H9 (cell line): Measurements from ENCODE around the gene BSPH1. TPM values are rescaled to one million over a fixed set of nuclear protein-coding genes. Genes with fewer than 3 reads are reported as not detected.

Experiments
- DNase-seq: peaks from one replicate; pipeline ENCODE4 v3.0.0-alpha.2; 2017
- H2AFZ ChIP-seq: one replicate; pipeline ENCODE4 v1.6.1; 2013; ENCODE audit warnings: mild to moderate bottlenecking, low read length, control low read depth, moderate library complexity
- H2AK5ac ChIP-seq: 2 replicates; pipeline ENCODE4 v1.6.1; 2013; ENCODE audit warnings: low read length, control low read depth, mixed read lengths; ENCODE audit not compliant: insufficient read length
- H2BK120ac ChIP-seq: one replicate; pipeline ENCODE4 v1.6.1; 2013; ENCODE audit warnings: low read depth, mild to moderate bottlenecking, low read length, control low read depth, inconsistent platforms; ENCODE audit not compliant: poor library complexity, severe bottlenecking
- H2BK12ac ChIP-seq: 2 replicates; pipeline ENCODE4 v1.6.1; 2013; ENCODE audit warnings: low read length, control low read depth, mixed read lengths, low read depth; ENCODE audit not compliant: insufficient read length
- H2BK15ac ChIP-seq: 2 replicates; pipeline ENCODE4 v1.6.1; 2013; ENCODE audit warnings: low read depth, low read length, control low read depth
- H2BK20ac ChIP-seq: one replicate; pipeline ENCODE4 v1.6.1; 2013; ENCODE audit warnings: low read depth, mild to moderate bottlenecking, low read length, control low read depth, inconsistent platforms; ENCODE audit not compliant: poor library complexity, severe bottlenecking
- H2BK5ac ChIP-seq: 2 replicates; pipeline ENCODE4 v1.6.1; 2013; ENCODE audit warnings: low read length, control low read depth, mixed read lengths; ENCODE audit not compliant: insufficient read length
- H3K14ac ChIP-seq: 2 replicates; pipeline ENCODE4 v1.6.1; 2013; ENCODE audit warnings: low read length, control low read depth; ENCODE audit not compliant: insufficient read depth
- H3K18ac ChIP-seq: 2 replicates; pipeline ENCODE4 v1.6.1; 2013; ENCODE audit warnings: low read depth, mild to moderate bottlenecking, mixed read lengths, low read length, control low read depth; ENCODE audit not compliant: insufficient read length
- H3K23ac ChIP-seq: 2 replicates; pipeline ENCODE4 v1.6.1; 2013; ENCODE audit warnings: low read length, control low read depth, mixed read lengths, low read depth; ENCODE audit not compliant: insufficient read length
- H3K23me2 ChIP-seq: 2 replicates; pipeline ENCODE4 v1.6.1; 2013; ENCODE audit warnings: low read depth, mild to moderate bottlenecking, mixed read lengths, low read length, control low read depth; ENCODE audit not compliant: insufficient read length, poor library complexity, severe bottlenecking
- H3K27ac ChIP-seq: 2 replicates; pipeline ENCODE4 v1.5.1; 2013; ENCODE audit warnings: low read length, control low read depth, mixed read lengths, low read depth; ENCODE audit not compliant: insufficient read length
- H3K27me3 ChIP-seq: 2 replicates; pipeline ENCODE4 v1.6.1; 2013; ENCODE audit warnings: low read length, control low read depth, inconsistent platforms; ENCODE audit not compliant: insufficient read depth
- H3K4ac ChIP-seq: 2 replicates; pipeline ENCODE4 v1.6.1; 2013; ENCODE audit warnings: low read depth, mild to moderate bottlenecking, control low read depth, inconsistent platforms, low read length, moderate library complexity
- H3K4me1 ChIP-seq: 2 replicates; pipeline ENCODE4 v1.6.1; 2013; ENCODE audit warnings: low read length, control low read depth, inconsistent platforms; ENCODE audit not compliant: insufficient read depth
- H3K4me2 ChIP-seq: 2 replicates; pipeline ENCODE4 v1.6.1; 2013; ENCODE audit warnings: low read length, control low read depth, mixed read lengths; ENCODE audit not compliant: insufficient read length, insufficient read depth
- H3K56ac ChIP-seq: 2 replicates; pipeline ENCODE4 v1.6.1; 2013; ENCODE audit warnings: low read depth, mild to moderate bottlenecking, mixed read lengths, low read length, control low read depth; ENCODE audit not compliant: insufficient read length
- H3K79me1 ChIP-seq: 2 replicates; pipeline ENCODE4 v1.6.1; 2013; ENCODE audit warnings: low read depth, mild to moderate bottlenecking, moderate library complexity, low read length, control low read depth, inconsistent platforms; ENCODE audit not compliant: insufficient read depth, poor library complexity, severe bottlenecking
- H3K79me2 ChIP-seq: 2 replicates; pipeline ENCODE4 v1.6.1; 2013; ENCODE audit warnings: low read length, control low read depth, inconsistent platforms; ENCODE audit not compliant: insufficient read depth
- H3K9ac ChIP-seq: 2 replicates; pipeline ENCODE4 v1.6.1; 2013; ENCODE audit warnings: low read length, control low read depth, mixed read lengths; ENCODE audit not compliant: insufficient read length; ENCODE audit errors: extremely low read depth
- H3K9me3 ChIP-seq: one replicate; pipeline ENCODE4 v1.6.1; 2013; ENCODE audit warnings: low read depth, low read length, inconsistent platforms; ENCODE audit not compliant: control insufficient read depth
- H3T11ph ChIP-seq: one replicate; pipeline ENCODE4 v1.6.1; 2013; ENCODE audit warnings: mild to moderate bottlenecking, low read length, control low read depth, inconsistent platforms
- H4K20me1 ChIP-seq: one replicate; pipeline ENCODE4 v1.6.1; 2013; ENCODE audit not compliant: control insufficient read depth, insufficient read length, insufficient read depth
- H4K5ac ChIP-seq: 2 replicates; pipeline ENCODE4 v1.6.1; 2013; ENCODE audit warnings: low read depth, mild to moderate bottlenecking, mixed read lengths, low read length, control low read depth; ENCODE audit not compliant: insufficient read length
- H4K8ac ChIP-seq: replicated peaks from 2 replicates; pipeline ENCODE4 v1.6.1; 2013; ENCODE audit warnings: low read length, control low read depth, mixed read lengths, low read depth; ENCODE audit not compliant: insufficient read length
- H4K91ac ChIP-seq: 2 replicates; pipeline ENCODE4 v1.6.1; 2013; ENCODE audit warnings: low read depth, mild to moderate bottlenecking, moderate library complexity, mixed read lengths, low read length, control low read depth; ENCODE audit not compliant: insufficient read length
- H3K27ac Mint-ChIP-seq, 3 experiments: 2 replicates in 2 of 3; 3 replicates in 1 of 3; pipeline ENCODE4 v1.8.0; 2020 to 2021; ENCODE audit warnings: mixed read lengths in 3 of 3, mild to moderate bottlenecking in 1 of 3, moderate library complexity in 1 of 3
- H3K27me3 Mint-ChIP-seq: 2 replicates; pipeline ENCODE4 v1.8.0; 2021; ENCODE audit warnings: low read depth, mild to moderate bottlenecking, moderate library complexity, mixed read lengths
- H3K36me3 Mint-ChIP-seq, 3 experiments: 2 replicates in 2 of 3; 3 replicates in 1 of 3; pipeline ENCODE4 v1.8.0; 2020 to 2021; ENCODE audit warnings: low read depth in 3 of 3, mixed read lengths in 3 of 3; ENCODE audit not compliant: insufficient read depth in 1 of 3
- H3K4me1 Mint-ChIP-seq, 2 experiments: 2 replicates each; pipeline ENCODE4 v1.8.0; 2020; ENCODE audit warnings: mixed read lengths in 2 of 2
- H3K4me3 Mint-ChIP-seq, 2 experiments: 2 replicates in 1 of 2; 3 replicates in 1 of 2; pipeline ENCODE4 v1.8.0; 2020 to 2021; ENCODE audit warnings: mild to moderate bottlenecking in 2 of 2, mixed read lengths in 2 of 2, moderate library complexity in 1 of 2
- H3K9me3 Mint-ChIP-seq, 2 experiments: 2 replicates in 1 of 2; 3 replicates in 1 of 2; pipeline ENCODE4 v1.8.0; 2020; ENCODE audit warnings: mild to moderate bottlenecking in 2 of 2, mixed read lengths in 2 of 2, moderate library complexity in 1 of 2
- WGBS: extraction: QIAGEN DNeasy Blood & Tissue Kit; methylation state at CpG from one replicate; pipeline ENCODE4 v1.1.7; 2013; ENCODE audit warnings: missing lambda C conversion rate, low lambda C conversion rate, mixed read lengths; ENCODE audit not compliant: insufficient read length; ENCODE audit errors: extremely low coverage; 5-methylcytosine and 5-hydroxymethylcytosine counted together
- total RNA-seq: library from RNA; stranded (reverse); gene quantifications from 2 replicates; pipeline ENCODE4 v1.2.1, GENCODE V29; 2021
- TF ChIP-seq, protein P1 (sequence below): fragments of 200-600 bp; sonication (generic); conservative IDR thresholded peaks from 3 replicates; pipeline ENCODE4 v1.8.0; 2021; ENCODE audit warnings: antibody characterized with exemption, mild to moderate bottlenecking

The BSPH1 gene
- total RNA-seq, 1 experiment from 2014 or later, result not detected

DNA sequence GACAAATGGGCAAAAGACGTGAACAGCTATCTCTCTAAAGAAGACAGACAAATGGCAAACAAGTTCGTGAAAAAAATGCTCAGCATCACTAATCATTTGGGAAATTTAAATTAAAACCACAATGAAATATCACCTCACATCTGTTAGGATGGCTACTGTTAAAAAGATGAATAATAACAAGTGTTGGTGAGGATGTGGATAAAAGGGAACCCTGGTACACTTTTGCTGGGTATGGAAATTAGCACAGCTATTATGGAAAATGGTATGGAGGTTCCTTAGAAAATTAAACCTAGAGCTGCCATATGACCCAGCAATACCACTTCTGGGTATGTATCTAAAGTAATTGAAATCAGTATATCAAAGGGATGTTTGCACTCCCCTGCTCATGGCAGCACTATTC lies 44.8 kb upstream of the BSPH1 start:
- H3K27ac Mint-ChIP-seq, result no peak overlapping the region
- H3K18ac ChIP-seq, result no peak overlapping the region
- no peak overlapping the region for H2AK5ac ChIP-seq
- H3K23me2 ChIP-seq, result no peaks in the 10 kb centered on the region
- no peak overlapping the region for H2BK5ac ChIP-seq
- H2AFZ ChIP-seq, result no peak overlapping the region
- no peak overlapping the region for H3K56ac ChIP-seq
- no peak overlapping the region for H3K14ac ChIP-seq
- WGBS, result no CpG with 5 or more reads among the region's 2 CpGs
- H4K5ac ChIP-seq, result no peak overlapping the region
- H2BK15ac ChIP-seq, result no peak overlapping the region
- no peaks in the 10 kb centered on the region for H3K9me3 ChIP-seq
- H3K9me3 Mint-ChIP-seq, result peaks cover 8 to 9% of the 10 kb centered on the region in 2 experiments
- peaks cover 0 to 5% of the 10 kb centered on the region in 2 experiments; a peak in 1 of 4 replicates for H3K4me1 Mint-ChIP-seq
- H3K27ac ChIP-seq, result no peak overlapping the region
- no peak overlapping the region for H2BK12ac ChIP-seq
- H4K91ac ChIP-seq, result no peak overlapping the region
- no peak overlapping the region for H3K23ac ChIP-seq
- H3K79me1 ChIP-seq, result no peaks in the 10 kb centered on the region
- H3K4me1 ChIP-seq, result no peaks in the 10 kb centered on the region
- H3K79me2 ChIP-seq, result no peaks in the 10 kb centered on the region
- no peaks in the 10 kb centered on the region; a peak in 1 of 7 replicates for H3K36me3 Mint-ChIP-seq
- no peak overlapping the region for H2BK20ac ChIP-seq
- no peak overlapping the region for H3K4ac ChIP-seq
- no peak overlapping the region for H3T11ph ChIP-seq
- no peak overlapping the region for H2BK120ac ChIP-seq
- no peak overlapping the region for H3K9ac ChIP-seq
- H3K4me2 ChIP-seq, result no peak overlapping the region
- no peak for DNase-seq
- H3K27me3 Mint-ChIP-seq, result peaks cover 11% of the 10 kb centered on the region
- H4K8ac ChIP-seq, result no peak overlapping the region
- H3K27me3 ChIP-seq, result no peaks in the 10 kb centered on the region
- H4K20me1 ChIP-seq, result no peaks in the 10 kb centered on the region
- no peak overlapping the region for H3K4me3 Mint-ChIP-seq
- TF ChIP-seq, protein P1, sequence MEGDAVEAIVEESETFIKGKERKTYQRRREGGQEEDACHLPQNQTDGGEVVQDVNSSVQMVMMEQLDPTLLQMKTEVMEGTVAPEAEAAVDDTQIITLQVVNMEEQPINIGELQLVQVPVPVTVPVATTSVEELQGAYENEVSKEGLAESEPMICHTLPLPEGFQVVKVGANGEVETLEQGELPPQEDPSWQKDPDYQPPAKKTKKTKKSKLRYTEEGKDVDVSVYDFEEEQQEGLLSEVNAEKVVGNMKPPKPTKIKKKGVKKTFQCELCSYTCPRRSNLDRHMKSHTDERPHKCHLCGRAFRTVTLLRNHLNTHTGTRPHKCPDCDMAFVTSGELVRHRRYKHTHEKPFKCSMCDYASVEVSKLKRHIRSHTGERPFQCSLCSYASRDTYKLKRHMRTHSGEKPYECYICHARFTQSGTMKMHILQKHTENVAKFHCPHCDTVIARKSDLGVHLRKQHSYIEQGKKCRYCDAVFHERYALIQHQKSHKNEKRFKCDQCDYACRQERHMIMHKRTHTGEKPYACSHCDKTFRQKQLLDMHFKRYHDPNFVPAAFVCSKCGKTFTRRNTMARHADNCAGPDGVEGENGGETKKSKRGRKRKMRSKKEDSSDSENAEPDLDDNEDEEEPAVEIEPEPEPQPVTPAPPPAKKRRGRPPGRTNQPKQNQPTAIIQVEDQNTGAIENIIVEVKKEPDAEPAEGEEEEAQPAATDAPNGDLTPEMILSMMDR, result no peak
